Glomerular visceral epithelial cell (primary cell): ENCODE measurements around the gene ANTKMT.

ENCODE experiments used
- DNase-seq: peaks from one replicate; pipeline ENCODE4 v3.0.0-alpha.2; 2016; ENCODE audit errors: extremely low spot score

Gene ANTKMT

GRCh38 chr16:700684-701584 lies 20.0 kb upstream of the ANTKMT start:
- no peak for DNase-seq

- no peak for DNase-seq
Measured at GRCh38 chr16:702341-702740, 18.6 kb upstream of the ANTKMT start.

- no peak for DNase-seq
Measured at GRCh38 chr16:703406-703805, 17.5 kb upstream of the ANTKMT start.

GRCh38 chr16:704047-704446 lies 16.9 kb upstream of the ANTKMT start:
- no peak for DNase-seq

GRCh38 chr16:704552-705380 lies 16.2 kb upstream of the ANTKMT start:
- no peak for DNase-seq

- DNase-seq, result no peak
Measured at GRCh38 chr16:705431-706188, 15.3 kb upstream of the ANTKMT start, which contains the start of gene FBXL16. Gene FBXL16, minus strand, starts transcription at chr16:705801. Its CDS starts 8,396 bp downstream, at chr16:697405.

GRCh38 chr16:706189-707061 lies 14.5 kb upstream of the ANTKMT start:
- no peak for DNase-seq

GRCh38 chr16:707062-707538 lies 13.8 kb upstream of the ANTKMT start:
- DNase-seq, result no peak

- no peak for DNase-seq
Measured at GRCh38 chr16:708019-708418, 12.9 kb upstream of the ANTKMT start.

- no peak for DNase-seq
Measured at GRCh38 chr16:708959-709358, 12.0 kb upstream of the ANTKMT start.

- DNase-seq, result peak; percentile 70
Measured at GRCh38 chr16:709566-710499, 11.1 kb upstream of the ANTKMT start.

- DNase-seq, result no peak
Measured at GRCh38 chr16:710500-711075, 10.4 kb upstream of the ANTKMT start.

GRCh38 chr16:711084-711483 lies 9.9 kb upstream of the ANTKMT start:
- no peak for DNase-seq

- peak; percentile 75 for DNase-seq
Measured at GRCh38 chr16:711548-712320, 9.2 kb upstream of the ANTKMT start.

- DNase-seq, result peak; percentile 86
Measured at GRCh38 chr16:712740-713250, 8.2 kb upstream of the ANTKMT start.

- DNase-seq, result no peak
Measured at GRCh38 chr16:714079-714478, 6.9 kb upstream of the ANTKMT start.

GRCh38 chr16:714558-715476 lies 6.1 kb upstream of the ANTKMT start, which contains the start of gene METRN:
Gene METRN, plus strand, starts transcription at chr16:715118. Its CDS starts 172 bp downstream, at chr16:715290.
- peak; percentile 84 for DNase-seq
